ENCODE results near the gene GPR39.

- TF ChIP-seq ZFP3 (CRISPR knock-in tag; IDR thresholded peaks at IDR 0.05) = no peak
- no peak for TF ChIP-seq CSDC2 (CRISPR knock-in tag; IDR thresholded peaks at IDR 0.05)
- TF ChIP-seq SNAI2 (CRISPR knock-in tag; IDR thresholded peaks at IDR 0.05) = no peak
- TF ChIP-seq RARB (CRISPR knock-in tag; IDR thresholded peaks at IDR 0.05) = no peak
- no peak for TF ChIP-seq ZNF70 (CRISPR knock-in tag; IDR thresholded peaks at IDR 0.05)
- TF ChIP-seq ZNF565 (CRISPR knock-in tag; conservative IDR thresholded peaks at IDR 0.05; ENCODE audit: low read depth) = no peak
Observed at GRCh38 chr2:132609101-132609890, 192.7 kb downstream of the GPR39 start.
